BLaER1 treated with 17β-estradiol and CSF1 and Interleukin-3, amounts not matched to agents 10 nM and 100 nM (cell line): ENCODE results near the gene TTI1.
"Not testable (repeated sequence)": the region's sequence is repeated elsewhere in the genome, so short reads cannot be mapped to it uniquely, and the experiment has no call there.

Experiments used
- H3K27ac ChIP-seq, 11 experiments: shearing (Covaris generic); formaldehyde crosslinking; 2 replicates each; pipeline ENCODE4 v1.8.1; 2022
- H3K27me3 ChIP-seq, 11 experiments: shearing (Covaris generic); formaldehyde crosslinking; 2 replicates each; pipeline ENCODE4 v1.8.1; 2022
- H3K36me3 ChIP-seq, 11 experiments: shearing (Covaris generic); formaldehyde crosslinking; 2 replicates each; pipeline ENCODE4 v1.8.1; 2022
- H3K4me1 ChIP-seq, 10 experiments: shearing (Covaris generic); formaldehyde crosslinking; 2 replicates each; pipeline ENCODE4 v1.8.1; 2022
- H3K4me2 ChIP-seq, 11 experiments: shearing (Covaris generic); formaldehyde crosslinking; 2 replicates each; pipeline ENCODE4 v1.8.1; 2022
- H3K4me3 ChIP-seq, 10 experiments: shearing (Covaris generic); formaldehyde crosslinking; 2 replicates each; pipeline ENCODE4 v1.8.1; 2022
- H3K9ac ChIP-seq, 11 experiments: shearing (Covaris generic); formaldehyde crosslinking; 2 replicates each; pipeline ENCODE4 v1.8.1; 2022
- H3K9me3 ChIP-seq, 11 experiments: shearing (Covaris generic); formaldehyde crosslinking; replicated peaks in 1 of 11; 2 replicates each; pipeline ENCODE4 v1.8.1; 2022
- H4K20me1 ChIP-seq, 11 experiments: shearing (Covaris generic); formaldehyde crosslinking; 2 replicates each; pipeline ENCODE4 v1.8.1; 2022
- Cebpa-rat ChIP-seq, 11 experiments: shearing (Covaris generic); IDR thresholded peaks; 2 replicates each; pipeline ENCODE4 v1.8.1; 2022

TTI1 gene

GRCh38 chr20:37970856-37971245, 62.4 kb downstream of the TTI1 start:
- Histone ChIP-seq H3K36me3 (no peaks in the 10 kb centered on the region), H3K9me3 (peaks cover 13 to 25% (median 17%) of the 10 kb centered on the region in 11 experiments; a peak in 21 of 22 replicates)

GRCh38 chr20:37969949-37970855, 63.1 kb downstream of the TTI1 start:
- H3K27me3 ChIP-seq: no peaks in the 10 kb centered on the region

More at GRCh38 chr20:37970856-37971245, 62.4 kb downstream of the TTI1 start:
- TF ChIP-seq Cebpa-rat (IDR thresholded peaks at IDR 0.05): no peak
- Histone ChIP-seq H3K4me1 (peaks cover 0 to 50% (median 34%) of the 10 kb centered on the region in 10 experiments; a peak in 17 of 20 replicates), H3K27me3 (no peaks in the 10 kb centered on the region), H3K4me2 (peak overlapping the region in 6 of 11 experiments; percentile 41 to 66 (median 51); a peak in 12 of 22 replicates), H3K4me3 (no peak overlapping the region), H3K9ac (no peak overlapping the region), H3K27ac (no peak overlapping the region), H4K20me1 (no peaks in the 10 kb centered on the region)

GRCh38 chr20:37968841-37969401, 64.3 kb downstream of the TTI1 start:
- no peak for TF ChIP-seq Cebpa-rat (IDR thresholded peaks at IDR 0.05)
- 0 out of 22 replicates have a peak overlapping the region, but pooled peaks of 1 of the 11 experiments have one; percentile 30 for H3K9ac ChIP-seq
- peak overlapping the region; percentile 27 to 86 (median 75); a peak in 20 of 22 replicates for H3K4me2 ChIP-seq
- H3K36me3 ChIP-seq: no peaks in the 10 kb centered on the region
- peaks cover 0 to 50% (median 34%) of the 10 kb centered on the region in 10 experiments; a peak in 17 of 20 replicates for H3K4me1 ChIP-seq
- H4K20me1 ChIP-seq: no peaks in the 10 kb centered on the region
- H3K27me3 ChIP-seq: no peaks in the 10 kb centered on the region
- peak overlapping the region in 3 of 11 experiments; percentile 46 to 51 (median 49); a peak in 5 of 22 replicates for H3K27ac ChIP-seq
- peaks cover 13 to 25% (median 17%) of the 10 kb centered on the region in 11 experiments; a peak in 21 of 22 replicates for H3K9me3 ChIP-seq
- peak overlapping the region in 1 of 10 experiments; percentile 10; a peak in 1 of 20 replicates for H3K4me3 ChIP-seq

More at GRCh38 chr20:37969949-37970855, 63.1 kb downstream of the TTI1 start:
- Histone ChIP-seq H3K4me1 (peaks cover 0 to 50% (median 34%) of the 10 kb centered on the region in 10 experiments; a peak in 17 of 20 replicates), H3K36me3 (no peaks in the 10 kb centered on the region), H4K20me1 (no peaks in the 10 kb centered on the region), H3K9me3 (peaks cover 13 to 25% (median 17%) of the 10 kb centered on the region in 11 experiments; a peak in 21 of 22 replicates), H3K4me3 (no peak overlapping the region), H3K9ac (no peak overlapping the region), H3K4me2 (peak overlapping the region in 6 of 11 experiments; percentile 61 to 86 (median 75); a peak in 7 of 22 replicates), H3K27ac (peak overlapping the region in 1 of 11 experiments; percentile 46; a peak in 1 of 22 replicates)
- TF ChIP-seq Cebpa-rat (IDR thresholded peaks at IDR 0.05): no peak

GRCh38 chr20:37963483-37963882, 69.8 kb downstream of the TTI1 start:
- H3K4me1 ChIP-seq, H3K27ac ChIP-seq, H3K27me3 ChIP-seq, H3K4me3 ChIP-seq, H3K9ac ChIP-seq, H3K36me3 ChIP-seq, H4K20me1 ChIP-seq, H3K4me2 ChIP-seq: not testable (repeated sequence)
- peaks cover 13 to 24% (median 17%) of the 10 kb centered on the region in 11 experiments; a peak in 21 of 22 replicates for H3K9me3 ChIP-seq

GRCh38 chr20:37961066-37961465, 72.2 kb downstream of the TTI1 start:
- Histone ChIP-seq H3K27ac (no peak overlapping the region), H3K4me3 (no peak overlapping the region), H3K36me3 (no peaks in the 10 kb centered on the region), H3K9me3 (peaks cover 0 to 6% (median 0%) of the 10 kb centered on the region in 11 experiments; a peak in 2 of 22 replicates), H3K4me2 (no peak overlapping the region), H4K20me1 (no peaks in the 10 kb centered on the region), H3K9ac (no peak overlapping the region), H3K4me1 (peaks cover 0 to 4% (median 0%) of the 10 kb centered on the region in 10 experiments; a peak in 1 of 20 replicates), H3K27me3 (no peaks in the 10 kb centered on the region)
- no peak for TF ChIP-seq Cebpa-rat (IDR thresholded peaks at IDR 0.05)

- Histone ChIP-seq H3K36me3 (no peaks in the 10 kb centered on the region), H3K27me3 (no peaks in the 10 kb centered on the region), H3K4me2 (no peak overlapping the region), H3K4me1 (peaks cover 0 to 4% (median 0%) of the 10 kb centered on the region in 10 experiments; a peak in 1 of 20 replicates), H3K27ac (no peak overlapping the region), H4K20me1 (no peaks in the 10 kb centered on the region), H3K9ac (no peak overlapping the region), H3K9me3 (peaks cover 0 to 6% (median 0%) of the 10 kb centered on the region in 11 experiments; a peak in 2 of 22 replicates), H3K4me3 (no peak overlapping the region)
- no peak for TF ChIP-seq Cebpa-rat (IDR thresholded peaks at IDR 0.05)
Measured at GRCh38 chr20:37958856-37959520, 74.3 kb downstream of the TTI1 start.

GRCh38 chr20:37956107-37956585, 77.1 kb downstream of the TTI1 start:
- H3K4me3 ChIP-seq: no peak overlapping the region
- H3K27ac ChIP-seq: no peak overlapping the region
- peaks cover 0 to 4% (median 0%) of the 10 kb centered on the region in 10 experiments; a peak in 1 of 20 replicates for H3K4me1 ChIP-seq
- no peak for TF ChIP-seq Cebpa-rat (IDR thresholded peaks at IDR 0.05)
- no peaks in the 10 kb centered on the region for H3K27me3 ChIP-seq
- H3K9ac ChIP-seq: no peak overlapping the region
- H3K9me3 ChIP-seq: peaks cover 0 to 9% (median 4%) of the 10 kb centered on the region in 11 experiments; a peak in 8 of 22 replicates
- H3K4me2 ChIP-seq: no peak overlapping the region
- H4K20me1 ChIP-seq: no peaks in the 10 kb centered on the region
- no peaks in the 10 kb centered on the region for H3K36me3 ChIP-seq

- Histone ChIP-seq H3K9me3 (peaks cover 0 to 9% (median 4%) of the 10 kb centered on the region in 11 experiments; a peak in 8 of 22 replicates), H3K27me3 (no peaks in the 10 kb centered on the region), H3K27ac (no peak overlapping the region), H3K4me2 (no peak overlapping the region), H3K9ac (no peak overlapping the region), H3K4me1 (peaks cover 0 to 4% (median 0%) of the 10 kb centered on the region in 10 experiments; a peak in 1 of 20 replicates), H3K36me3 (no peaks in the 10 kb centered on the region), H4K20me1 (no peaks in the 10 kb centered on the region), H3K4me3 (no peak overlapping the region)
- no peak for TF ChIP-seq Cebpa-rat (IDR thresholded peaks at IDR 0.05)
Measured at GRCh38 chr20:37955511-37955910, 77.7 kb downstream of the TTI1 start.
